Iris pigment epithelial cell (primary cell): ENCODE measurements around the gene CREG1.

ENCODE experiments used
- DNase-seq: peaks from one replicate; pipeline ENCODE4 v3.0.0-alpha.2; 2011; ENCODE audit warnings: low read depth

Gene CREG1

DNA sequence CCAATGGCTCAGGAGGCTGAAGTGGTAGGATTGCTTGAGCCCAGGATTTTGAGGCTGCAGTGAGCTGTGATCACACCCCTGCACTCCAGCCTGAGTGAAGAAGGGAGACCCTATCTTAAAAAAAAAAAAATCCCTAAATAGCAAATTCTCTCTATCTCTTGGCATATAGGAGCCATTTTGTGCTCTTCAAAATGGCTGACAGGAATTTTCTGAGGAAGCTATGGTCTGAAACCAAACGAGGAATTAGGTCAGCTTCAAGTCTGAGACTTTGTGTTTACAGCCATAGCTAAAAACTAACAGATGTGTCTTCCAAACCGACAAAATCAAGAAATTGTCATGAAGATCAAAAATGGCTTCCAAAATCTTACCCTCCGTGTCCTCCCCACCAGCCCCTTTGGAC is 45.8 kb downstream of the CREG1 start:
- DNase-seq = no peak

DNA sequence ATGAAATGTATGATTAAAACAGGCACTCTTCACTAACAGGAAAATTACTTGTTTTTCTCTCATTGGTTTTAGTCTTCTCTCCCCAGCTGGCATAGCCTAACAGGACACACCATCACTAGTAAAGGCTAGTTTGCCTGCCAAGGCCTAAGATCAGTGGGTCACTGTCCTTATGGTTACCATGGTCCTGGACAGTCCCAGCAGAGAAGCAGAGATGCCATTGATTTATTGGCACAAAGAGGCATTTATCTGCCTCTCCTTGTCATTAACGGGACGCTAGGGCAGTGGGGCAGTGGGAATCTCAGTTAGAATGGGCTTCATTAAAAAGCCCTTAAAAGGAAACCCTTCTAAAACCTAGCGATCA is 49.1 kb downstream of the CREG1 start:
- DNase-seq = no peak

GRCh38 chr1:167503626-167504466 is 49.7 kb downstream of the CREG1 start:
- DNase-seq = no peak

DNA sequence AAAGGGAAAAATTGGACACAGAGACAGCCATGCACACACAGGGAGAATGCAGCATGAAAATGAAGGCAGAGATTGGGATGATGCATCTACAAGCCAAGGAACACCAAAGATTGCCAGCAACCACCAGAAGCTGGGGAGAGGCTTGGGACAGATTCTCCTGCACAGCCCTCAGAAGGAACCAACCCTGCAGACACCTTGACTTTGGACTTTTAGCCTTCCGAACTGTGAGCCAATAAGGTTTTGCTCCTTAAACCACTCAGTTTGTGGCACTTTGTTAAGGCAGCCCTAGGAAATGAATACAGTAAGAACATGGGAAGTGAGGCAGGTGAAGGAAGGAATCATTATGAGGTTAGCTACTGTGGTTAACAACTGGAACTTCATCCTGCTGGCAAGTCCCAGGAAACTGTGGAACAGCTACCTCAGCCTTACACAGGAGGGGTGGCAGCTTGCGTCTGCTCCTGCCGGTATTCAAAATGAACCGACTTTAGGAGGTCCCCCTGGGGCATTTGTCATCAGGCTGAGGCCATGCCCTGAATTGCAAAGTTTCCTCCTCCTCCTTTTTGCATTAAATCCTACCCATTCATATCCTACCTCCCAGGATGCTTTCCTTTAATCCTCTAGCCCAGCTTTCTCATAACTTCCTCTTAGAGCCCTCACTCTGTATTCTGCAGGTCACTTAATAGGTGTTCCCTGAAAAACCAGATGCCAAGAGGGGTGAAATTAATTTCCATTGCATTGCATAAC is 50.7 kb downstream of the CREG1 start:
- no peak for DNase-seq

- DNase-seq = no peak
These were observed 51.4 kb downstream of the CREG1 start for GRCh38 chr1:167502192-167502551.

DNA sequence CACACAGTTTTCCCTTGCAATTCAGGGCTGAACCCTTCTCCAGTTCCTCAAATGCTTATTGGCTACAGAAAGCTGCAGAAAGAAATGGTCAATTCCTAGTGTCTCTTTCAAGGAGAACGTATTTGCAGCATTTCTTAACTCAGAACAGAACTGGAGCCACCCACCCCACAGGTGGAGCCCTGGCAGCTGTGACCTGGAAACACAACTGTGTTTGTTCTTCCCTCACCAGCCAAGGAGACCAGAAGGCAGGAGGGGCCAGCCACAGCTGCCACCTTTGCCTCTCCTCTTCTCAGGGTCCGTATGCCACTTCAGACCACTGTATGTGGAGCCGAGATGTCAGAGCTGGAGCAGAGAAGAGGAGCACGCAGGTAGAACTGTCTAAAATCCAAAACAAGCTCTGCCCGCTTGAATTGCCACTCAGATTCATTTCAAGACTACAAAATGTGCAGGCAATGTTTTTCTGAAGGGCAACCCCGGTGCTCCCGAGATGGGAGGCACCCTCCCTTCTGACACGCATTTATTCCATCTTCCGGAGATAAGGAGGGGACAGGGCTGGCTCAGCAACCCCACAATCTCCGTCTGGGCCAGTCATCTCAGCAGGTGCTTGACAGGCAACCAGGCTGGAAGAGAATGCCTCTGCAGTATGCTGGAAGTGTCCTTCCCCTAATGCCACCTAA is 51.9 kb downstream of the CREG1 start:
- no peak for DNase-seq

GRCh38 chr1:167500283-167500860 is 53.2 kb downstream of the CREG1 start:
- no peak for DNase-seq

DNA sequence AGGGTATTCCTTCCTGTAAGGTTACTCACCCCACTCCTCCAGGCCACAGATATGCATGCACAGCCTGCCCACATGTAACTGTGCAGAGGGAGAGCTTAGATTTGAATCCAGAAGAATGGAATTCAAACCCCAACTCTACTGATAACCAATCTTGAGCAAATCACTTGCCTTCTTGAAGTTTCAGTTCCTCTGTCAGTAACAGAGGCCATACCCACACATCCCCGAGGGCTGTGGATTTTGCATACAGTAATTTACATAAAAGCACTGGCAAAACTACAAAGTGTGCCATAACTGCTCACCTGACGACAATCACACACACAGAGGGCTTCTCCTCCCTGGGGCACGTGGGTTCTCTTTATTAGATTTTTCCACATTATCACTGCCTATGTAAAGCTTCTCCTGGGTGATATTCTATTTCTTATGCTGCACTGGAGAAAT is 53.9 kb downstream of the CREG1 start:
- no peak for DNase-seq

GRCh38 chr1:167499106-167499505 is 54.5 kb downstream of the CREG1 start:
- DNase-seq = no peak

- no peak for DNase-seq
These were observed 56.6 kb downstream of the CREG1 start for GRCh38 chr1:167496797-167497619.

- no peak for DNase-seq
These were observed 60.2 kb downstream of the CREG1 start for GRCh38 chr1:167493372-167493771.

DNA sequence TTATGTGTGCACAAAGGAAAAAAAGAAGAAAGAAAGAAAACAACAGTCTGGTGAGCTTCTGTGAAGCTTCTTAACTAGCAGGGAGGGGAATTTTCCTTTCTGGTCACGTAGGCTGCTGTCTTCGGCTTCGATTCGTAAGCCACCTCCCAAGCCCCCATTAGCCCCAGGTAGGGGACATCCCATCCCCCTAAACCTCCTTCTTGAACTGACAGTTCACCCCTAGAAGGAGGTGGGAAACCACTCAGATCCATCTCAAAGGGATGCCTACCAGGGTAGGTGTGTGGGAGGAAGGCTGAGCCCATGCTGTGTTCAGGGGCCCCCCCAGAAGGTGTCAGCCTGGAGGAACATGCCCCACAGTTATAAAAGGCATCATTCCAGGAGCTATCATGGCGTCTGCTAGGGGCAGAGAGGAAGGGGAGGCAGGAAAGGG is 61.1 kb downstream of the CREG1 start:
- no peak for DNase-seq

- DNase-seq = no peak
These were observed 61.7 kb downstream of the CREG1 start for GRCh38 chr1:167491586-167492461.
